GM12891 (cell line): ENCODE measurements around the gene MSRB3.

Experiments used
- POLR2AphosphoS5 ChIP-seq: IDR thresholded peaks from 2 replicates; pipeline ENCODE4 v1.6.1; 2011; ENCODE audit warnings: low read depth, low read length, control low read depth
- POU2F2 ChIP-seq: IDR thresholded peaks from 2 replicates; pipeline ENCODE4 v1.6.1; 2011; ENCODE audit warnings: low read depth, mild to moderate bottlenecking, control low read depth, low read length, moderate library complexity
- SPI1 ChIP-seq: IDR thresholded peaks from 2 replicates; pipeline ENCODE4 v1.6.1; 2011; ENCODE audit warnings: low read depth, low read length, control low read depth
- TAF1 ChIP-seq: IDR thresholded peaks from 2 replicates; pipeline ENCODE4 v1.6.1; 2011; ENCODE audit warnings: low read depth, low read length, control low read depth

DNA sequence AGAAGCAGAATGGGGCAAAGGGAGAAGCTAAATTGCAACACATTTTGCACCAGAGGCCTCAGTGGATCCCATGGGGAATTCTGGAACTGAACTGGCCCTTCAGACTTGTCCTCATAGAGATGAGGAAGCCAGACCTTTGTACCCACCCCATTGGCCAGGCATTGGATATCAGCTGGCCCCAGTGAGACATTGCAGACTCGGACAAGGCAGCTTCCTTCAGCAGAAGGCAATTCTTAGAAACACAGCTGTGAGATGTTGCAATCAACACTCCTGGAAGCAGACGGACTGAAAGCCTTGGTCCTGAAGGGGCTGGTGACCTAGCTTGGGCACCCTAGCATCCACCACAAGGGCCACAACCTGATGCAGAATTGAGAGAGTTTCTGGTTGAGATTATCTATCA is 218.1 kb downstream of the MSRB3 start:
- TF ChIP-seq POLR2AphosphoS5 (no peak), TAF1 (no peak), SPI1 (no peak), POU2F2 (no peak)
